Measurements from ENCODE around the gene SUFU.

- TF ChIP-seq, protein P1, sequence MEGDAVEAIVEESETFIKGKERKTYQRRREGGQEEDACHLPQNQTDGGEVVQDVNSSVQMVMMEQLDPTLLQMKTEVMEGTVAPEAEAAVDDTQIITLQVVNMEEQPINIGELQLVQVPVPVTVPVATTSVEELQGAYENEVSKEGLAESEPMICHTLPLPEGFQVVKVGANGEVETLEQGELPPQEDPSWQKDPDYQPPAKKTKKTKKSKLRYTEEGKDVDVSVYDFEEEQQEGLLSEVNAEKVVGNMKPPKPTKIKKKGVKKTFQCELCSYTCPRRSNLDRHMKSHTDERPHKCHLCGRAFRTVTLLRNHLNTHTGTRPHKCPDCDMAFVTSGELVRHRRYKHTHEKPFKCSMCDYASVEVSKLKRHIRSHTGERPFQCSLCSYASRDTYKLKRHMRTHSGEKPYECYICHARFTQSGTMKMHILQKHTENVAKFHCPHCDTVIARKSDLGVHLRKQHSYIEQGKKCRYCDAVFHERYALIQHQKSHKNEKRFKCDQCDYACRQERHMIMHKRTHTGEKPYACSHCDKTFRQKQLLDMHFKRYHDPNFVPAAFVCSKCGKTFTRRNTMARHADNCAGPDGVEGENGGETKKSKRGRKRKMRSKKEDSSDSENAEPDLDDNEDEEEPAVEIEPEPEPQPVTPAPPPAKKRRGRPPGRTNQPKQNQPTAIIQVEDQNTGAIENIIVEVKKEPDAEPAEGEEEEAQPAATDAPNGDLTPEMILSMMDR (IDR thresholded peaks at IDR 0.05; ENCODE audit: borderline replicate concordance, extremely low read depth, low read length, poor library complexity, severe bottlenecking), result no peak
- no peak for TF ChIP-seq EZH2 (IDR thresholded peaks at IDR 0.05; ENCODE audit: borderline replicate concordance, low read depth, low read length, severe bottlenecking)
Measured at GRCh38 chr10:102473445-102474331, 30.1 kb upstream of the SUFU start.
